ENCODE results near the gene RAPGEF5.

Gene RAPGEF5

GRCh38 chr7:22354462-22354861 is 2.5 kb downstream of the RAPGEF5 start:
- Histone ChIP-seq H3K4me1 (ENCODE audit: control insufficient read depth, insufficient read depth, low read length) (no peaks in the 10 kb centered on the region), H3K4me3 (ENCODE audit: low read length) (no peak overlapping the region)

GRCh38 chr7:22352887-22353286 is 4.1 kb downstream of the RAPGEF5 start:
- H3K27ac ChIP-seq (ENCODE audit: low read depth, low read length): no peak overlapping the region

More at GRCh38 chr7:22354462-22354861, 2.5 kb downstream of the RAPGEF5 start:
- H3K27ac ChIP-seq (ENCODE audit: low read depth, low read length): no peak overlapping the region
- peaks cover 2% of the 10 kb centered on the region for H3K27me3 ChIP-seq (ENCODE audit: control insufficient read depth, insufficient read depth, low read length)
- no peaks in the 10 kb centered on the region for H3K36me3 ChIP-seq (ENCODE audit: control insufficient read depth, insufficient read depth, low read length)
- H3K9ac ChIP-seq (ENCODE audit: low read length): no peak overlapping the region

GRCh38 chr7:22351878-22352277 is 5.1 kb downstream of the RAPGEF5 start:
- Histone ChIP-seq H3K4me1 (ENCODE audit: control insufficient read depth, insufficient read depth, low read length) (no peaks in the 10 kb centered on the region), H3K27ac (ENCODE audit: low read depth, low read length) (no peak overlapping the region), H3K36me3 (ENCODE audit: control insufficient read depth, insufficient read depth, low read length) (no peaks in the 10 kb centered on the region), H3K4me3 (ENCODE audit: low read length) (no peak overlapping the region), H3K27me3 (ENCODE audit: control insufficient read depth, insufficient read depth, low read length) (peaks cover 2% of the 10 kb centered on the region), H3K9ac (ENCODE audit: low read length) (no peak overlapping the region)

More at GRCh38 chr7:22352887-22353286, 4.1 kb downstream of the RAPGEF5 start:
- Histone ChIP-seq H3K4me1 (ENCODE audit: control insufficient read depth, insufficient read depth, low read length) (no peaks in the 10 kb centered on the region), H3K27me3 (ENCODE audit: control insufficient read depth, insufficient read depth, low read length) (peaks cover 2% of the 10 kb centered on the region), H3K9ac (ENCODE audit: low read length) (no peak overlapping the region), H3K4me3 (ENCODE audit: low read length) (no peak overlapping the region), H3K36me3 (ENCODE audit: control insufficient read depth, insufficient read depth, low read length) (no peaks in the 10 kb centered on the region)

- Histone ChIP-seq H3K4me3 (ENCODE audit: low read length) (no peak overlapping the region), H3K27me3 (ENCODE audit: control insufficient read depth, insufficient read depth, low read length) (peaks cover 2% of the 10 kb centered on the region), H3K4me1 (ENCODE audit: control insufficient read depth, insufficient read depth, low read length) (no peaks in the 10 kb centered on the region), H3K27ac (ENCODE audit: low read depth, low read length) (no peak overlapping the region), H3K36me3 (ENCODE audit: control insufficient read depth, insufficient read depth, low read length) (no peaks in the 10 kb centered on the region), H3K9ac (ENCODE audit: low read length) (no peak overlapping the region)
Measured at GRCh38 chr7:22351329-22351692, 5.6 kb downstream of the RAPGEF5 start.

- Histone ChIP-seq H3K27ac (ENCODE audit: low read depth, low read length) (no peak overlapping the region), H3K36me3 (ENCODE audit: control insufficient read depth, insufficient read depth, low read length) (no peaks in the 10 kb centered on the region), H3K4me1 (ENCODE audit: control insufficient read depth, insufficient read depth, low read length) (no peaks in the 10 kb centered on the region)
Measured at GRCh38 chr7:22350466-22351328, 6.3 kb downstream of the RAPGEF5 start.

GRCh38 chr7:22348379-22348778 is 8.6 kb downstream of the RAPGEF5 start:
- Histone ChIP-seq H3K4me3 (ENCODE audit: low read length) (no peak overlapping the region), H3K27ac (ENCODE audit: low read depth, low read length) (no peak overlapping the region), H3K27me3 (ENCODE audit: control insufficient read depth, insufficient read depth, low read length) (no peaks in the 10 kb centered on the region), H3K36me3 (ENCODE audit: control insufficient read depth, insufficient read depth, low read length) (no peaks in the 10 kb centered on the region), H3K9ac (ENCODE audit: low read length) (no peak overlapping the region), H3K4me1 (ENCODE audit: control insufficient read depth, insufficient read depth, low read length) (no peaks in the 10 kb centered on the region)

More at GRCh38 chr7:22350466-22351328, 6.3 kb downstream of the RAPGEF5 start:
- no peak overlapping the region for H3K4me3 ChIP-seq (ENCODE audit: low read length)
- no peak overlapping the region for H3K9ac ChIP-seq (ENCODE audit: low read length)
- no peaks in the 10 kb centered on the region for H3K27me3 ChIP-seq (ENCODE audit: control insufficient read depth, insufficient read depth, low read length)

GRCh38 chr7:22346383-22347107 is 10.4 kb downstream of the RAPGEF5 start:
- Histone ChIP-seq H3K36me3 (ENCODE audit: control insufficient read depth, insufficient read depth, low read length) (no peaks in the 10 kb centered on the region), H3K9ac (ENCODE audit: low read length) (no peak overlapping the region), H3K27ac (ENCODE audit: low read depth, low read length) (no peak overlapping the region)

GRCh38 chr7:22344655-22345054 is 12.3 kb downstream of the RAPGEF5 start:
- Histone ChIP-seq H3K4me3 (ENCODE audit: low read length) (no peak overlapping the region), H3K27me3 (ENCODE audit: control insufficient read depth, insufficient read depth, low read length) (no peaks in the 10 kb centered on the region), H3K9ac (ENCODE audit: low read length) (no peak overlapping the region), H3K36me3 (ENCODE audit: control insufficient read depth, insufficient read depth, low read length) (no peaks in the 10 kb centered on the region), H3K4me1 (ENCODE audit: control insufficient read depth, insufficient read depth, low read length) (no peaks in the 10 kb centered on the region), H3K27ac (ENCODE audit: low read depth, low read length) (no peak overlapping the region)

More at GRCh38 chr7:22346383-22347107, 10.4 kb downstream of the RAPGEF5 start:
- H3K4me3 ChIP-seq (ENCODE audit: low read length): no peak overlapping the region
- H3K4me1 ChIP-seq (ENCODE audit: control insufficient read depth, insufficient read depth, low read length): no peaks in the 10 kb centered on the region
- H3K27me3 ChIP-seq (ENCODE audit: control insufficient read depth, insufficient read depth, low read length): no peaks in the 10 kb centered on the region

- Histone ChIP-seq H3K9ac (ENCODE audit: low read length) (no peak overlapping the region), H3K27me3 (ENCODE audit: control insufficient read depth, insufficient read depth, low read length) (no peaks in the 10 kb centered on the region), H3K36me3 (ENCODE audit: control insufficient read depth, insufficient read depth, low read length) (no peaks in the 10 kb centered on the region), H3K4me1 (ENCODE audit: control insufficient read depth, insufficient read depth, low read length) (no peaks in the 10 kb centered on the region), H3K4me3 (ENCODE audit: low read length) (no peak overlapping the region), H3K27ac (ENCODE audit: low read depth, low read length) (no peak overlapping the region)
Measured at GRCh38 chr7:22343612-22344011, 13.3 kb downstream of the RAPGEF5 start.

GRCh38 chr7:22343071-22343470 is 13.9 kb downstream of the RAPGEF5 start:
- Histone ChIP-seq H3K36me3 (ENCODE audit: control insufficient read depth, insufficient read depth, low read length) (no peaks in the 10 kb centered on the region), H3K27ac (ENCODE audit: low read depth, low read length) (no peak overlapping the region), H3K4me3 (ENCODE audit: low read length) (no peak overlapping the region), H3K4me1 (ENCODE audit: control insufficient read depth, insufficient read depth, low read length) (no peaks in the 10 kb centered on the region), H3K27me3 (ENCODE audit: control insufficient read depth, insufficient read depth, low read length) (no peaks in the 10 kb centered on the region), H3K9ac (ENCODE audit: low read length) (no peak overlapping the region)

- no peak overlapping the region for H3K4me3 ChIP-seq (ENCODE audit: low read length)
- H3K4me1 ChIP-seq (ENCODE audit: control insufficient read depth, insufficient read depth, low read length): no peaks in the 10 kb centered on the region
- H3K27ac ChIP-seq (ENCODE audit: low read depth, low read length): no peak overlapping the region
- no peaks in the 10 kb centered on the region for H3K27me3 ChIP-seq (ENCODE audit: control insufficient read depth, insufficient read depth, low read length)
- no peak overlapping the region for H3K9ac ChIP-seq (ENCODE audit: low read length)
- H3K36me3 ChIP-seq (ENCODE audit: control insufficient read depth, insufficient read depth, low read length): no peaks in the 10 kb centered on the region
Measured at GRCh38 chr7:22339725-22340390, 17.1 kb downstream of the RAPGEF5 start.

GRCh38 chr7:22338877-22339276 is 18.1 kb downstream of the RAPGEF5 start:
- H3K27me3 ChIP-seq (ENCODE audit: control insufficient read depth, insufficient read depth, low read length): no peaks in the 10 kb centered on the region
- H3K9ac ChIP-seq (ENCODE audit: low read length): no peak overlapping the region
- H3K4me3 ChIP-seq (ENCODE audit: low read length): no peak overlapping the region
- H3K36me3 ChIP-seq (ENCODE audit: control insufficient read depth, insufficient read depth, low read length): no peaks in the 10 kb centered on the region
- no peaks in the 10 kb centered on the region for H3K4me1 ChIP-seq (ENCODE audit: control insufficient read depth, insufficient read depth, low read length)
- H3K27ac ChIP-seq (ENCODE audit: low read depth, low read length): no peak overlapping the region

Measured in rectal smooth muscle tissue (tissue), 1 donor.